SK-N-SH treated with all-trans-retinoic acid at 6 μM for 48 hours (cell line): ENCODE measurements around the gene LRMDA.

Source experiments
- BACH2 ChIP-seq: fragments of 250-450 bp; sonication (Bioruptor Pico); IDR thresholded peaks from 2 replicates; pipeline ENCODE4 v1.9.0; 2021; ENCODE audit warnings: mild to moderate bottlenecking, borderline replicate concordance
- CREB5 ChIP-seq: fragments of 250-450 bp; sonication (Bioruptor Pico); IDR thresholded peaks from 2 replicates; pipeline ENCODE4 v1.5.1; 2020; ENCODE audit warnings: low read depth, mild to moderate bottlenecking, moderate library complexity
- CSDC2 ChIP-seq: fragments of 250-450 bp; sonication (Bioruptor Pico); IDR thresholded peaks from 2 replicates; pipeline ENCODE4 v1.5.0; 2020; ENCODE audit warnings: mild to moderate bottlenecking, moderate library complexity
- PATZ1 ChIP-seq: fragments of 250-450 bp; sonication (Bioruptor Pico); IDR thresholded peaks from 2 replicates; pipeline ENCODE4 v1.8.0; 2020; ENCODE audit warnings: mild to moderate bottlenecking, moderate library complexity, borderline replicate concordance
- RARB ChIP-seq: fragments of 250-450 bp; sonication (Bioruptor Pico); IDR thresholded peaks from 2 replicates; pipeline ENCODE4 v1.8.0; 2021; ENCODE audit warnings: mild to moderate bottlenecking, moderate library complexity
- TCF4 ChIP-seq: fragments of 250-450 bp; sonication (Bioruptor Pico); IDR thresholded peaks from 2 replicates; pipeline ENCODE4 v1.8.0; 2021; ENCODE audit warnings: mild to moderate bottlenecking, moderate library complexity, borderline replicate concordance
- TSHZ2 ChIP-seq: fragments of 250-450 bp; sonication (Bioruptor Pico); IDR thresholded peaks from 2 replicates; pipeline ENCODE4 v1.5.0; 2020; ENCODE audit warnings: mild to moderate bottlenecking, moderate library complexity
- ZFP30 ChIP-seq: fragments of 450-650 bp; formaldehyde crosslinking; IDR thresholded peaks from 2 replicates; pipeline ENCODE4 v1.5.0; 2022; ENCODE audit warnings: mild to moderate bottlenecking, moderate library complexity

- TF ChIP-seq TCF4 (CRISPR knock-in tag) (no peak), CSDC2 (no peak), CREB5 (CRISPR knock-in tag) (no peak), BACH2 (CRISPR knock-in tag) (no peak), ZFP30 (CRISPR knock-in tag) (no peak), RARB (CRISPR knock-in tag) (no peak), TSHZ2 (CRISPR knock-in tag) (no peak), PATZ1 (no peak)
Measured at GRCh38 chr10:76492678-76493472, 1061.5 kb downstream of the LRMDA start.
